ENCODE data around the gene AGAP3.

DNA sequence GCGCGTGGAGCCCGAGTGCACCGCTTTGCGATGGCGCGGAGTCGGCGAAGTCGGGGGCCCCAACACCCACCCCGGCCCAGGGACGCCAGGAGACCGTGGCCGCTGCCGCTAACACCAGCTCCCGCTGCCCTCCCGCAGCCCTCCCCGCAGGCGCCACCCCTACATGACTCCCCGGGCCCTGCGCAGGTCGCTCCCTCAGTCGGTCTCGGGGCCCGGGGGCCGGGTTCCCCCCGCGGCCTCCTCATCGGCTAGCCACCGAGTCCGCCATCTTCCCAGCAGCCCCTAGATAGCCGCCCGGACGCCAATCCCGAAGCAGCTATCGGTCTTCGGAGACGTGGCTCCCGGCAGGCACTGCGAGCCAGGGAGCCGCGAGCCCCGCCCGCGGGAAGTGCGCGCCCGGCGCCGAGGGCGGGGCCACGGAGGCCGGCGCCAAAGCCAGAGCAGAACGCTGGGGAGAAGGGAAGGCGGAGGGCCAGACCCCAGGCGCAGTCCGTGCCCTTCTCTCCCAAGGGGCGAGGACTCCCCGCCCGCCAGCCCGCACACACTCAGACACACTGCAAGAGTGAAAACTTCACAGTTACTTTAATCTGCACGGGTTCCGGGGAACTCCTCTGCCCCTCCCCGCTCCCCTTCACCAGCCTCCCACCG, 5.6 kb upstream of the AGAP3 start, which contains the start of gene FASTK:
- TF ChIP-seq EZH2 (IDR thresholded peaks at IDR 0.05; ENCODE audit: insufficient read depth, poor library complexity, severe bottlenecking) = no peak
- TF ChIP-seq EZH2phosphoT487 (IDR thresholded peaks at IDR 0.05; ENCODE audit: insufficient read depth, low read depth) = no peak

Measured in GM23248 (cell line).